ENCODE data around the gene PAX3. TPM values are rescaled to one million over a fixed set of nuclear protein-coding genes. Genes with fewer than 3 reads are reported as not detected.

Gene PAX3
- total RNA-seq, 2 donors from 2014 or later: not detected

GRCh38 chr2:222269132-222269531, 29.7 kb downstream of the PAX3 start:
- Mint-ChIP-seq H3K27ac (no peak overlapping the region), H3K36me3 (ENCODE audit: low read depth) (no peaks in the 10 kb centered on the region), H3K9me3 (no peaks in the 10 kb centered on the region), H3K4me3 (no peak overlapping the region), H3K4me1 (peaks cover 36% of the 10 kb centered on the region), H3K27me3 (ENCODE audit: insufficient read depth) (peaks cover 86% of the 10 kb centered on the region)
- WGBS, 2 experiments (ENCODE audit: insufficient coverage in 1 of 2, insufficient read length in 1 of 2): 26 to 47% methylated on average over 6 to 9 of the region's 9 CpGs
- Histone ChIP-seq H3K27me3 (ENCODE audit: control insufficient read depth, insufficient read depth, low read length, poor library complexity, severe bottlenecking) (peaks cover 58% of the 10 kb centered on the region), H3K4me1 (ENCODE audit: control insufficient read depth, insufficient read depth, low read length) (peaks cover 4% of the 10 kb centered on the region), H3K9ac (ENCODE audit: extremely low read depth, low read length, poor library complexity, severe bottlenecking) (no peak overlapping the region), H3K4me3 (ENCODE audit: low read length) (no peak overlapping the region), H3K36me3 (ENCODE audit: control insufficient read depth, insufficient read depth, low read length) (no peaks in the 10 kb centered on the region), H3K27ac (ENCODE audit: low read depth, low read length) (peak overlapping the region; percentile 71), H3K9me3 (ENCODE audit: control insufficient read depth, low read length) (peaks cover 1% of the 10 kb centered on the region)
- TF ChIP-seq, protein P1, sequence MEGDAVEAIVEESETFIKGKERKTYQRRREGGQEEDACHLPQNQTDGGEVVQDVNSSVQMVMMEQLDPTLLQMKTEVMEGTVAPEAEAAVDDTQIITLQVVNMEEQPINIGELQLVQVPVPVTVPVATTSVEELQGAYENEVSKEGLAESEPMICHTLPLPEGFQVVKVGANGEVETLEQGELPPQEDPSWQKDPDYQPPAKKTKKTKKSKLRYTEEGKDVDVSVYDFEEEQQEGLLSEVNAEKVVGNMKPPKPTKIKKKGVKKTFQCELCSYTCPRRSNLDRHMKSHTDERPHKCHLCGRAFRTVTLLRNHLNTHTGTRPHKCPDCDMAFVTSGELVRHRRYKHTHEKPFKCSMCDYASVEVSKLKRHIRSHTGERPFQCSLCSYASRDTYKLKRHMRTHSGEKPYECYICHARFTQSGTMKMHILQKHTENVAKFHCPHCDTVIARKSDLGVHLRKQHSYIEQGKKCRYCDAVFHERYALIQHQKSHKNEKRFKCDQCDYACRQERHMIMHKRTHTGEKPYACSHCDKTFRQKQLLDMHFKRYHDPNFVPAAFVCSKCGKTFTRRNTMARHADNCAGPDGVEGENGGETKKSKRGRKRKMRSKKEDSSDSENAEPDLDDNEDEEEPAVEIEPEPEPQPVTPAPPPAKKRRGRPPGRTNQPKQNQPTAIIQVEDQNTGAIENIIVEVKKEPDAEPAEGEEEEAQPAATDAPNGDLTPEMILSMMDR (conservative IDR thresholded peaks at IDR 0.05): no peak
- no peak for DNase-seq

GRCh38 chr2:222268311-222268990, 30.3 kb downstream of the PAX3 start:
- no peak overlapping the region for H3K9ac ChIP-seq (ENCODE audit: extremely low read depth, low read length, poor library complexity, severe bottlenecking)
- peak overlapping the region; percentile 71 for H3K27ac ChIP-seq (ENCODE audit: low read depth, low read length)
- DNase-seq: no peak
- Mint-ChIP-seq H3K4me3 (peak overlapping the region; percentile 20), H3K9me3 (no peaks in the 10 kb centered on the region), H3K36me3 (ENCODE audit: low read depth) (no peaks in the 10 kb centered on the region), H3K27me3 (ENCODE audit: insufficient read depth) (peaks cover 82% of the 10 kb centered on the region), H3K4me1 (peaks cover 36% of the 10 kb centered on the region), H3K27ac (no peak overlapping the region)
- H3K4me1 ChIP-seq (ENCODE audit: control insufficient read depth, insufficient read depth, low read length): peaks cover 4% of the 10 kb centered on the region
- H3K9me3 ChIP-seq (ENCODE audit: control insufficient read depth, low read length): peaks cover 8% of the 10 kb centered on the region
- no peaks in the 10 kb centered on the region for H3K36me3 ChIP-seq (ENCODE audit: control insufficient read depth, insufficient read depth, low read length)
- no peak overlapping the region for H3K4me3 ChIP-seq (ENCODE audit: low read length)
- 50 to 54% methylated on average over 3 to 15 of the region's 16 CpGs for WGBS, 2 experiments (ENCODE audit: insufficient coverage in 1 of 2, insufficient read length in 1 of 2)
- TF ChIP-seq, protein P1 (conservative IDR thresholded peaks at IDR 0.05): no peak
- H3K27me3 ChIP-seq (ENCODE audit: control insufficient read depth, insufficient read depth, low read length, poor library complexity, severe bottlenecking): peaks cover 58% of the 10 kb centered on the region

- H3K36me3 Mint-ChIP-seq (ENCODE audit: low read depth): no peaks in the 10 kb centered on the region
- no peak for DNase-seq
- no peak overlapping the region for H3K27ac ChIP-seq (ENCODE audit: low read depth, low read length)
- no peaks in the 10 kb centered on the region for H3K36me3 ChIP-seq (ENCODE audit: control insufficient read depth, insufficient read depth, low read length)
- peaks cover 4% of the 10 kb centered on the region for H3K4me1 ChIP-seq (ENCODE audit: control insufficient read depth, insufficient read depth, low read length)
- H3K4me3 Mint-ChIP-seq: no peak overlapping the region
- TF ChIP-seq, protein P1 (conservative IDR thresholded peaks at IDR 0.05): no peak
- no peak overlapping the region for H3K4me3 ChIP-seq (ENCODE audit: low read length)
- peaks cover 60% of the 10 kb centered on the region for H3K27me3 ChIP-seq (ENCODE audit: control insufficient read depth, insufficient read depth, low read length, poor library complexity, severe bottlenecking)
- peaks cover 9% of the 10 kb centered on the region for H3K9me3 ChIP-seq (ENCODE audit: control insufficient read depth, low read length)
- peaks cover 54% of the 10 kb centered on the region for H3K27me3 Mint-ChIP-seq (ENCODE audit: insufficient read depth)
- no peaks in the 10 kb centered on the region for H3K9me3 Mint-ChIP-seq
- 89 to 100% methylated on average over 2 to 4 of the region's 4 CpGs for WGBS, 2 experiments (ENCODE audit: insufficient coverage in 1 of 2, insufficient read length in 1 of 2)
- peaks cover 17% of the 10 kb centered on the region for H3K4me1 Mint-ChIP-seq
- H3K9ac ChIP-seq (ENCODE audit: extremely low read depth, low read length, poor library complexity, severe bottlenecking): no peak overlapping the region
- H3K27ac Mint-ChIP-seq: no peak overlapping the region
Observed at GRCh38 chr2:222264791-222265320, 33.9 kb downstream of the PAX3 start.

Measured in endodermal cell (in vitro differentiated cells).